Epithelial cell of alveolus of lung (primary cell): ENCODE measurements around the gene TBL1XR1. TPM values are rescaled to one million over a fixed set of nuclear protein-coding genes. Genes with fewer than 3 reads are reported as not detected.

Experiments used
- total RNA-seq: library from RNA; depleted of rRNA; stranded (reverse); fragments of >200 nt; gene quantifications from 2 replicates; pipeline ENCODE4 v1.2.1, GENCODE V29; 2015

TBL1XR1 gene
- total RNA-seq, result 87.9 and 106 TPM in 2 replicates

GRCh38 chr3:177197041-177197726, at the start of gene TBL1XR1:
Gene TBL1XR1, minus strand, starts transcription at chr3:177197482. Its CDS starts 132,505 bp downstream, at chr3:177064977.

